K562 (cell line): Measurements from ENCODE around the gene CREB3L4. TPM values are rescaled to one million over a fixed set of nuclear protein-coding genes. Genes with fewer than 3 reads are reported as not detected.

Experiments used
- CCNT2 ChIP-seq: IDR thresholded peaks from 2 replicates; pipeline ENCODE4 v1.6.1; 2011; ENCODE audit warnings: borderline replicate concordance, low read depth, mild to moderate bottlenecking, moderate library complexity, mixed read lengths, low read length; ENCODE audit not compliant: insufficient read length; ENCODE audit errors: extremely low read depth
- DDX20 ChIP-seq: fragments of 450-650 bp; IDR thresholded peaks from 2 replicates; pipeline ENCODE4 v1.6.1; 2016; ENCODE audit warnings: missing genetic modification characterization, low read depth, mild to moderate bottlenecking, missing compliant biosample characterization, moderate library complexity
- E2F3 ChIP-seq: fragments of 250-450 bp; sonication (Bioruptor Pico); IDR thresholded peaks from 2 replicates; pipeline ENCODE4 v1.4.0; 2020; ENCODE audit warnings: mild to moderate bottlenecking
- EGR1 ChIP-seq: fragments of 450-650 bp; conservative IDR thresholded peaks from 2 replicates; pipeline ENCODE4 v1.6.1; 2017; ENCODE audit warnings: mild to moderate bottlenecking
- FOXA3 ChIP-seq, 2 experiments: fragments of 450-650 bp in 1 of 2; sonication (generic) in 1 of 2; formaldehyde crosslinking; IDR thresholded peaks in 1 of 2; conservative IDR thresholded peaks in 1 of 2; 2 replicates each; pipeline versions ENCODE4 v1.4.0 to v1.8.0; 2020 to 2022; ENCODE audit warnings: mild to moderate bottlenecking in 2 of 2, missing genetic modification reagents in 1 of 2
- JUN ChIP-seq, 2 experiments: sonication (generic) in 1 of 2; formaldehyde crosslinking in 1 of 2; IDR thresholded peaks; 2 replicates each; pipeline versions ENCODE4 v1.6.1 to v1.8.0; 2012 to 2022; ENCODE audit warnings: borderline replicate concordance in 2 of 2, mild to moderate bottlenecking in 2 of 2, improper control_type of control experiment in 1 of 2, low read depth in 1 of 2, low read length in 1 of 2, missing genetic modification reagents in 1 of 2
- MTF1 ChIP-seq: fragments of 250-450 bp; sonication (Bioruptor Pico); IDR thresholded peaks from 2 replicates; pipeline ENCODE4 v1.9.0; 2021; ENCODE audit warnings: moderate library complexity, mild to moderate bottlenecking, inconsistent platforms, borderline replicate concordance
- NRF1 ChIP-seq, 2 experiments: fragments of 450-650 bp; IDR thresholded peaks in 1 of 2; conservative IDR thresholded peaks in 1 of 2; 2 replicates each; pipeline ENCODE4 v1.6.1; 2014; ENCODE audit warnings: mild to moderate bottlenecking in 2 of 2
- SIN3B ChIP-seq: fragments of 450-650 bp; IDR thresholded peaks from 2 replicates; pipeline ENCODE4 v1.6.1; 2017; ENCODE audit warnings: low read depth, mild to moderate bottlenecking, moderate library complexity
- SLC30A9 ChIP-seq: fragments of 250-450 bp; sonication (Bioruptor Pico); IDR thresholded peaks from 2 replicates; pipeline ENCODE4 v1.8.0; 2022; ENCODE audit warnings: mild to moderate bottlenecking, moderate library complexity
- SP2 ChIP-seq: IDR thresholded peaks from 2 replicates; pipeline ENCODE4 v1.6.1; 2011; ENCODE audit warnings: mild to moderate bottlenecking, low read depth, low read length, moderate library complexity; ENCODE audit not compliant: poor library complexity, severe bottlenecking; ENCODE audit errors: extremely low read depth
- TAF1 ChIP-seq: IDR thresholded peaks from 2 replicates; pipeline ENCODE4 v1.6.1; 2011; ENCODE audit warnings: mild to moderate bottlenecking, low read length, moderate library complexity; ENCODE audit not compliant: insufficient read depth, control insufficient read depth, severe bottlenecking; ENCODE audit errors: extremely low read depth
- THAP7 ChIP-seq: fragments of 250-450 bp; sonication (Bioruptor Pico); IDR thresholded peaks from 2 replicates; pipeline ENCODE4 v1.5.0; 2021
- ZEB2 ChIP-seq: fragments of 450-650 bp; IDR thresholded peaks from 2 replicates; pipeline ENCODE4 v1.6.1; 2016
- ZFPM2 ChIP-seq: fragments of 250-450 bp; sonication (Bioruptor Pico); IDR thresholded peaks from 2 replicates; pipeline ENCODE4 v1.5.1; 2022; ENCODE audit warnings: mild to moderate bottlenecking
- ZFX ChIP-seq: sonication (generic); formaldehyde crosslinking; IDR thresholded peaks from 2 replicates; pipeline ENCODE4 v1.8.0; 2022; ENCODE audit warnings: mild to moderate bottlenecking, missing genetic modification reagents, moderate library complexity
- ZNF398 ChIP-seq: fragments of 250-450 bp; sonication (Bioruptor Pico); IDR thresholded peaks from 2 replicates; pipeline ENCODE4 v1.8.0; 2021; ENCODE audit warnings: moderate library complexity, mild to moderate bottlenecking, inconsistent platforms
- polyA plus RNA-seq, 8 experiments: library from polyadenylated mRNA; depleted of rRNA in 4 of 8; stranded (reverse) in 5 of 8; unstranded in 3 of 8; fragments of >200 nt; fragmentation: Nextera tagmentation in 2 of 8; fragmentation: Illumina TruSeq in 1 of 8; extraction: Ambion mirVana in 2 of 8; extraction: Trizol in 1 of 8; gene quantifications; 2 replicates each; pipeline versions ENCODE4 v1.2.1 to v1.2.3, GENCODE V29; 2011 to 2014; ENCODE audit warnings: inconsistent platforms in 1 of 8, missing spikeins in 1 of 8
- total RNA-seq, 7 experiments: library from RNA; depleted of rRNA in 6 of 7; stranded (reverse); fragments of >200 nt in 6 of 7; fragmentation: Illumina TruSeq in 2 of 7; extraction: Trizol in 2 of 7; gene quantifications; 2 replicates each; pipeline versions ENCODE4 v1.2.1 to v1.2.3, GENCODE V29; 2011 to 2021; ENCODE audit warnings: low replicate concordance in 1 of 7
- TF ChIP-seq, protein P1 (sequence below): fragments of 450-650 bp; IDR thresholded peaks from 2 replicates; pipeline ENCODE4 v1.6.1; 2014; ENCODE audit warnings: low read depth, mild to moderate bottlenecking, moderate library complexity, borderline replicate concordance
- TF ChIP-seq, protein P2 (sequence below): sonication (generic); formaldehyde crosslinking; IDR thresholded peaks from 2 replicates; pipeline ENCODE4 v1.8.1; 2022; ENCODE audit warnings: missing genetic modification reagents

Gene CREB3L4
- total and polyA plus RNA-seq, 9 of the 15 experiments (the other 6 are each of a cell fraction or from before 2014, with no cell fraction given), result 9.9 to 18.6 (median 13.9) TPM

- TF ChIP-seq, protein P1, sequence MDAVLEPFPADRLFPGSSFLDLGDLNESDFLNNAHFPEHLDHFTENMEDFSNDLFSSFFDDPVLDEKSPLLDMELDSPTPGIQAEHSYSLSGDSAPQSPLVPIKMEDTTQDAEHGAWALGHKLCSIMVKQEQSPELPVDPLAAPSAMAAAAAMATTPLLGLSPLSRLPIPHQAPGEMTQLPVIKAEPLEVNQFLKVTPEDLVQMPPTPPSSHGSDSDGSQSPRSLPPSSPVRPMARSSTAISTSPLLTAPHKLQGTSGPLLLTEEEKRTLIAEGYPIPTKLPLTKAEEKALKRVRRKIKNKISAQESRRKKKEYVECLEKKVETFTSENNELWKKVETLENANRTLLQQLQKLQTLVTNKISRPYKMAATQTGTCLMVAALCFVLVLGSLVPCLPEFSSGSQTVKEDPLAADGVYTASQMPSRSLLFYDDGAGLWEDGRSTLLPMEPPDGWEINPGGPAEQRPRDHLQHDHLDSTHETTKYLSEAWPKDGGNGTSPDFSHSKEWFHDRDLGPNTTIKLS, result peak; percentile 99
- TF ChIP-seq ZFPM2 (CRISPR knock-in tag) (no peak), THAP7 (CRISPR knock-in tag) (no peak), TAF1 (peak; percentile 77), SP2 (no peak), FOXA3 (CRISPR knock-in tag; conservative IDR thresholded peaks at IDR 0.05 in 1 of 2, IDR thresholded peaks at IDR 0.05 in 1 of 2) (peak in 1 of 2 experiments; percentile 75; a peak in 2 of 4 replicates), EGR1 (peak; percentile 86), ZFX (CRISPR knock-in tag) (peak; percentile 88), ZEB2 (no peak), MTF1 (CRISPR knock-in tag) (no peak), DDX20 (tag) (no peak), SIN3B (peak; percentile 45; the same call in 1 of the 2 replicates), NRF1 (conservative IDR thresholded peaks at IDR 0.05 in 1 of 2, IDR thresholded peaks at IDR 0.05 in 1 of 2) (peak; percentile 47 to 54), CCNT2 (peak; percentile 34), JUN (IDR thresholded peaks at IDR 0.05; ENCODE audit: borderline replicate concordance, low read depth, low read length) (no peak; the same call in 1 of the 2 replicates), JUN (CRISPR knock-in tag; IDR thresholded peaks at IDR 0.05; ENCODE audit: borderline replicate concordance) (no peak), E2F3 (CRISPR knock-in tag) (0 out of 2 replicates have a peak, but pooled peaks have one; percentile 23), ZNF398 (no peak), SLC30A9 (CRISPR knock-in tag) (no peak)
- TF ChIP-seq, protein P2, sequence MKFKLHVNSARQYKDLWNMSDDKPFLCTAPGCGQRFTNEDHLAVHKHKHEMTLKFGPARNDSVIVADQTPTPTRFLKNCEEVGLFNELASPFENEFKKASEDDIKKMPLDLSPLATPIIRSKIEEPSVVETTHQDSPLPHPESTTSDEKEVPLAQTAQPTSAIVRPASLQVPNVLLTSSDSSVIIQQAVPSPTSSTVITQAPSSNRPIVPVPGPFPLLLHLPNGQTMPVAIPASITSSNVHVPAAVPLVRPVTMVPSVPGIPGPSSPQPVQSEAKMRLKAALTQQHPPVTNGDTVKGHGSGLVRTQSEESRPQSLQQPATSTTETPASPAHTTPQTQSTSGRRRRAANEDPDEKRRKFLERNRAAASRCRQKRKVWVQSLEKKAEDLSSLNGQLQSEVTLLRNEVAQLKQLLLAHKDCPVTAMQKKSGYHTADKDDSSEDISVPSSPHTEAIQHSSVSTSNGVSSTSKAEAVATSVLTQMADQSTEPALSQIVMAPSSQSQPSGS (CRISPR knock-in tag), result no peak
These were observed 9.8 kb downstream of the CREB3L4 start, which contains the start of gene JTB (continued) for GRCh38 chr1:153977250-153978240.
